ENCODE measurements around the gene CDON.

Gene CDON

DNA sequence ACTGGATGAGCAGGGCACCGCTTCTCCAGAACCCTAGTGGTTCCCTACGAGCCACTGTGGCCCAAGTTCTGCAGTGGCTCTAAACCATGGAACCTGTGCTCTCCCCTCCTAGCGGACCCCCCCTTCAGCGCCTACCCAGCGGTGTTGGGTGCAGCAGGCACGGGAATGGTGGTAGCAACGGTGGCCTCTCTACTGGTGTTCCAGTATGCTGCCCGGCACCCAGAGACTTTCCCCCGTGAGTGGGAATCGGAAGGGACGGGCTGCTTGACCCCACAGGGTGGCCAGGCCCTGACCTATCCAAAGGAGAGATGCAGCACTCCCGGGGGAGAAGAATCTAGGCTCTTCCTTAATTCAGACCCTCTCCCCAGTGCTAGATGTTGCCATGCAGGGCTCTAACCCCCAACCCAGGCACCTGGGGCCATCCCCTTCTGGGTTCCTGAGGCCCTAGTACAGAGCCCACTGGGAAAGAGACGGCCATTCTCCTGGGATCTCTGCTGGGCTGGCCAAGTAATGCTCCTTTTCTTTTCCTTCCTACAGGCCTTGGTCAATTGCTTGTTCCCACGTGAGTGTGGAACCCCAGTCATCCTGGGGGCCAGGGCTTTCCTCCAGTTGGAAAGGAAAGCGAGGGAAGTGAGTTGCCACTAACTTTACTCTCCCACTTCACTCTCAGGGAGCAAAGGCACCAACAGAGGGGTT, 107.6 kb downstream of the CDON start:
- TF ChIP-seq SPI1 (IDR thresholded peaks at IDR 0.05; ENCODE audit: borderline replicate concordance, low read depth) (no peak), GABPA (IDR thresholded peaks at IDR 0.05; ENCODE audit: low read depth) (no peak), POLR2AphosphoS5 (IDR thresholded peaks at IDR 0.05; ENCODE audit: low read depth) (no peak)
- TF ChIP-seq, protein P1, sequence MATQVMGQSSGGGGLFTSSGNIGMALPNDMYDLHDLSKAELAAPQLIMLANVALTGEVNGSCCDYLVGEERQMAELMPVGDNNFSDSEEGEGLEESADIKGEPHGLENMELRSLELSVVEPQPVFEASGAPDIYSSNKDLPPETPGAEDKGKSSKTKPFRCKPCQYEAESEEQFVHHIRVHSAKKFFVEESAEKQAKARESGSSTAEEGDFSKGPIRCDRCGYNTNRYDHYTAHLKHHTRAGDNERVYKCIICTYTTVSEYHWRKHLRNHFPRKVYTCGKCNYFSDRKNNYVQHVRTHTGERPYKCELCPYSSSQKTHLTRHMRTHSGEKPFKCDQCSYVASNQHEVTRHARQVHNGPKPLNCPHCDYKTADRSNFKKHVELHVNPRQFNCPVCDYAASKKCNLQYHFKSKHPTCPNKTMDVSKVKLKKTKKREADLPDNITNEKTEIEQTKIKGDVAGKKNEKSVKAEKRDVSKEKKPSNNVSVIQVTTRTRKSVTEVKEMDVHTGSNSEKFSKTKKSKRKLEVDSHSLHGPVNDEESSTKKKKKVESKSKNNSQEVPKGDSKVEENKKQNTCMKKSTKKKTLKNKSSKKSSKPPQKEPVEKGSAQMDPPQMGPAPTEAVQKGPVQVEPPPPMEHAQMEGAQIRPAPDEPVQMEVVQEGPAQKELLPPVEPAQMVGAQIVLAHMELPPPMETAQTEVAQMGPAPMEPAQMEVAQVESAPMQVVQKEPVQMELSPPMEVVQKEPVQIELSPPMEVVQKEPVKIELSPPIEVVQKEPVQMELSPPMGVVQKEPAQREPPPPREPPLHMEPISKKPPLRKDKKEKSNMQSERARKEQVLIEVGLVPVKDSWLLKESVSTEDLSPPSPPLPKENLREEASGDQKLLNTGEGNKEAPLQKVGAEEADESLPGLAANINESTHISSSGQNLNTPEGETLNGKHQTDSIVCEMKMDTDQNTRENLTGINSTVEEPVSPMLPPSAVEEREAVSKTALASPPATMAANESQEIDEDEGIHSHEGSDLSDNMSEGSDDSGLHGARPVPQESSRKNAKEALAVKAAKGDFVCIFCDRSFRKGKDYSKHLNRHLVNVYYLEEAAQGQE (IDR thresholded peaks at IDR 0.05; ENCODE audit: insufficient replicate concordance, low read depth), result no peak
- TF ChIP-seq, protein P2, sequence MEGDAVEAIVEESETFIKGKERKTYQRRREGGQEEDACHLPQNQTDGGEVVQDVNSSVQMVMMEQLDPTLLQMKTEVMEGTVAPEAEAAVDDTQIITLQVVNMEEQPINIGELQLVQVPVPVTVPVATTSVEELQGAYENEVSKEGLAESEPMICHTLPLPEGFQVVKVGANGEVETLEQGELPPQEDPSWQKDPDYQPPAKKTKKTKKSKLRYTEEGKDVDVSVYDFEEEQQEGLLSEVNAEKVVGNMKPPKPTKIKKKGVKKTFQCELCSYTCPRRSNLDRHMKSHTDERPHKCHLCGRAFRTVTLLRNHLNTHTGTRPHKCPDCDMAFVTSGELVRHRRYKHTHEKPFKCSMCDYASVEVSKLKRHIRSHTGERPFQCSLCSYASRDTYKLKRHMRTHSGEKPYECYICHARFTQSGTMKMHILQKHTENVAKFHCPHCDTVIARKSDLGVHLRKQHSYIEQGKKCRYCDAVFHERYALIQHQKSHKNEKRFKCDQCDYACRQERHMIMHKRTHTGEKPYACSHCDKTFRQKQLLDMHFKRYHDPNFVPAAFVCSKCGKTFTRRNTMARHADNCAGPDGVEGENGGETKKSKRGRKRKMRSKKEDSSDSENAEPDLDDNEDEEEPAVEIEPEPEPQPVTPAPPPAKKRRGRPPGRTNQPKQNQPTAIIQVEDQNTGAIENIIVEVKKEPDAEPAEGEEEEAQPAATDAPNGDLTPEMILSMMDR (IDR thresholded peaks at IDR 0.05; ENCODE audit: insufficient read depth, low read length), result no peak
- no peaks in the 10 kb centered on the region for H3K27me3 ChIP-seq (ENCODE audit: insufficient read depth, poor library complexity, severe bottlenecking)
- DNase-seq (ENCODE audit: low read depth in 1 of 2, low spot score in 1 of 2), result no peak
- no peak overlapping the region for H3K4me3 ChIP-seq (replicated peaks; ENCODE audit: insufficient read depth, low read length)
- H3K27ac ChIP-seq (replicated peaks), result no peak overlapping the region

DNA sequence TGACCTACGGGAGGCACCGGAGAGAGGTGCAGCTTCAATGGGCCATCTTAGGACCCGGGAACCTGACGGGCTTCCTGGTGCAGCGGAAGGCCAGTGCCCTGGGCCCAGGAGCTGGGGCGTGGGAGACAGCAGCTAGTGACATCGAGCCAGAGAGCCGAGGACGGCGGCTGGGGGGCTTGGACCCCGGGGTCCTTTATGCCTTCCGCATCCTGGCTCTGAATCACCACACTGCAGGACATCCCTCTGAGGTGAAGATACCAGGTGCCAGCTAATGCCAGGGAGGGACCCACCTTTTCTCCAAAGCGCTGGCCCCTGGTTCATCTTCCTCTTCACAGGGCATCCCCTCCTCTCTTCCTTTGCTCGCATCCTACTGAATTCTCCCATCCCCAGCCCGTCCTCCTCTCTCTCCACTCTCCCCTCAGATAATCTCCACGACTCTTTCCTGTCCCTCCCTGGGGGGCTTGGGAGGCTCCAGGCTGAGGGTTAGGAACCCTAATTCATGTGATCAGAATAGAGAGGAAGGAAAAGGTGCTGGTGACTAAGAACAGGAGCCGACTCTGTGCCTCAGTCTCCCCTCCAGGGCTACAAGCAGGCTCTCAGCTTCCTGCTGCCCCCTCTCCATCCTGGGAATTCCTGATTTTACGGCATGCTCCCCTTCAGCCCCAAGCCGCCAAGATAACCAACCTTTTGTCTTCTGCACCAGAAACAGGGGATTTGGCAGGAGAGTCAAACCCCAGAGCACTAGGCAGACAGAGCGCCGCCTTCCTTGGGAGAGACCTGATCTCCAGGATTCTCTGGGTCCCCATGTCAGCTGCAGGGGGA, 108.3 kb downstream of the CDON start:
- Histone ChIP-seq H3K27ac (replicated peaks) (no peak overlapping the region), H3K4me3 (replicated peaks; ENCODE audit: insufficient read depth, low read length) (no peak overlapping the region), H3K27me3 (ENCODE audit: insufficient read depth, poor library complexity, severe bottlenecking) (no peaks in the 10 kb centered on the region)
- TF ChIP-seq POLR2AphosphoS5 (IDR thresholded peaks at IDR 0.05; ENCODE audit: low read depth) (no peak), GABPA (IDR thresholded peaks at IDR 0.05; ENCODE audit: low read depth) (no peak), SPI1 (IDR thresholded peaks at IDR 0.05; ENCODE audit: borderline replicate concordance, low read depth) (no peak)
- TF ChIP-seq, protein P1 (IDR thresholded peaks at IDR 0.05; ENCODE audit: insufficient replicate concordance, low read depth), result no peak
- TF ChIP-seq, protein P2 (IDR thresholded peaks at IDR 0.05; ENCODE audit: insufficient read depth, low read length), result no peak
- DNase-seq (ENCODE audit: low read depth in 1 of 2, low spot score in 1 of 2), result no peak

DNA sequence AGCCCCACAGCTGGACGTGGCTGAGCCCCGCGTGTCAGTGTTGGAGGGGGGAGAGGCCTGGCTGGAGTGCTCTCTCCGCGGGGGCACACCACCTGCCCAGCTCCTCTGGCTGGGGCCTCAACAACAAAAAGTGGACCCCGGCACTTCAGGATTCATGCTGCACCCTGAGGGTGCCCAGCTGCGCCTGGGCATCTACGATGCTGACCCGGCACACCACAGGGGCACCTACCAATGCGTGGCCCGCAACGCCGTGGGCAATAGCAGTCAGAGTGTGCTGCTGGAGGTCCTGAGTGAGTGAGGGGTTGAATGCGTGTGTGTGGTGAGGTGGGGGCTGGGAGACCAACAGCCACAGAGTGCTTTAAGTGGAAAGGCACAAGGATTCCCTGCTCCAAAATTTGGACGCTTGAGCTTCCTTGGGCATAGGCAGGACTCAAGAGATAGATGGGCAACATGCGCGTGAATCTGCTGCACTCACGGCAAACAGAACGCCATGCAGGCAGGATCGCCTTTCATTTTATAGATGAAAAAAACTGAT, 109.2 kb downstream of the CDON start:
- DNase-seq (ENCODE audit: low read depth in 1 of 2, low spot score in 1 of 2), result no peak
- no peak overlapping the region for H3K27ac ChIP-seq (replicated peaks)
- no peaks in the 10 kb centered on the region for H3K27me3 ChIP-seq (ENCODE audit: insufficient read depth, poor library complexity, severe bottlenecking)
- H3K4me3 ChIP-seq (replicated peaks; ENCODE audit: insufficient read depth, low read length), result no peak overlapping the region
- no peak for TF ChIP-seq POLR2AphosphoS5 (IDR thresholded peaks at IDR 0.05; ENCODE audit: low read depth)
- no peak for TF ChIP-seq GABPA (IDR thresholded peaks at IDR 0.05; ENCODE audit: low read depth)
- TF ChIP-seq, protein P2 (IDR thresholded peaks at IDR 0.05; ENCODE audit: insufficient read depth, low read length), result no peak
- TF ChIP-seq, protein P1 (IDR thresholded peaks at IDR 0.05; ENCODE audit: insufficient replicate concordance, low read depth), result no peak
- TF ChIP-seq SPI1 (IDR thresholded peaks at IDR 0.05; ENCODE audit: borderline replicate concordance, low read depth), result no peak

Data from HL-60 (cell line).